A549 treated with Mapracorat at 1 μM for 4 hours (cell line): ENCODE results near the gene ARHGAP29. TPM values are rescaled to one million over a fixed set of nuclear protein-coding genes. Genes with fewer than 3 reads are reported as not detected.

Experiments used
- total RNA-seq: library from RNA; stranded (reverse); fragments of 200-300 nt; extraction: Qiagen RNA extraction; gene quantifications from 5 replicates; pipeline ENCODE4 v1.2.3, GENCODE V29; 2022

ARHGAP29 gene
- total RNA-seq = 12.0 to 15.7 TPM (median 13.8 TPM) in 5 replicates

DNA sequence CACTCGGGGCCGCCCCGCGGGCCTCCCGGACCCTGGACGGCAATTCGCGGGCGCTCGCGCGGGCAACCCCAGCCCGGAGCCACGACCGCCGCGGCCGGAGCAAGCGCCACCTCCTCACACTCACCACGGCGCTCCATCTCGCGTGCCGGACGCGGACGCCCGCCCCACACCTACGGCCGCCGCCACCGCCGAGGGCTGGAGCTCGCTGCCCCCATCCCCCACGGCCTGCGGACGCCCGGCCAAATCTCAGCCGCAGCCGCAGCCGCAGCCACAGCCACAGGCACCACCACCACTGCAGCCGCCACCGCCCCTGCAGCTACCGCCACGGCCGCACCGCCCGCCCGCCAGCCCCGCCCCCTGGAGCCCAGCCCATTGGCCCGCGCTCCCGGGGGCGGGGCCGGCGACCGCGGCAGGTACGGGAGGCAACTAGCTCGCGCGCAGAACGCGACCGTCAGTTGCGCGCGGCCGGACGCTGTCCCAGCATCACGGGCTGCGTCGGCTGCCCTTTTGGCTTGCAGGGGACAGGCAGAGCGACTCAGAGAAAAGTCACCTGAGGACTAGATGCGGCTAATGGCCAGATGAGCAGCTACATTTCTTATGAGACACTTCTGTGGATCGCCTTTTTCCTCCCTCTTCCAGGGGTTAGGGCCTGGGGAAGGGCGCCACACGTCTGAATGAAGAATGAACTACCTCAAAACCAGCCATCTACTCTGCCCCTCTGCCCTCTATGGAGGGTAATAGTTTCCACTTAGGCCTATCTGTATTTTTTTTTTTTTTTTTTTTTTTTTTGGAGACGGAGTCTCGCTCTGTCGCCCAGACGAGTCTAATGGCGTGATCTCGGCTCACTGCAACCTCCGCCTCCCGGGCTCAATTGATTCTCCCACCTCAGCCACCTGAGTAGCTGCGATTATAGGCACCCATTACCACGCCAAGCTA lies at the start of gene ARHGAP29:
TSS of gene ARHGAP29 (minus strand) at position 294 of the 936 bp plus-strand sequence. CDS start 5,973 bp downstream, outside the sequence.

Other genes with a start within 250 kb of the ARHGAP29 start
- 0.10 to 0.26 TPM (median 0.12 TPM) in 4 of 5 replicates, not detected in the other for gene ABCA4, start 116.4 kb downstream of the ARHGAP29 start, total RNA-seq
- 22.1 to 24.3 TPM (median 23.5 TPM) in 5 replicates for gene ABCD3, start 180.8 kb upstream of the ARHGAP29 start, total RNA-seq